ENCODE data around the gene KIAA1671.

KIAA1671 gene

DNA sequence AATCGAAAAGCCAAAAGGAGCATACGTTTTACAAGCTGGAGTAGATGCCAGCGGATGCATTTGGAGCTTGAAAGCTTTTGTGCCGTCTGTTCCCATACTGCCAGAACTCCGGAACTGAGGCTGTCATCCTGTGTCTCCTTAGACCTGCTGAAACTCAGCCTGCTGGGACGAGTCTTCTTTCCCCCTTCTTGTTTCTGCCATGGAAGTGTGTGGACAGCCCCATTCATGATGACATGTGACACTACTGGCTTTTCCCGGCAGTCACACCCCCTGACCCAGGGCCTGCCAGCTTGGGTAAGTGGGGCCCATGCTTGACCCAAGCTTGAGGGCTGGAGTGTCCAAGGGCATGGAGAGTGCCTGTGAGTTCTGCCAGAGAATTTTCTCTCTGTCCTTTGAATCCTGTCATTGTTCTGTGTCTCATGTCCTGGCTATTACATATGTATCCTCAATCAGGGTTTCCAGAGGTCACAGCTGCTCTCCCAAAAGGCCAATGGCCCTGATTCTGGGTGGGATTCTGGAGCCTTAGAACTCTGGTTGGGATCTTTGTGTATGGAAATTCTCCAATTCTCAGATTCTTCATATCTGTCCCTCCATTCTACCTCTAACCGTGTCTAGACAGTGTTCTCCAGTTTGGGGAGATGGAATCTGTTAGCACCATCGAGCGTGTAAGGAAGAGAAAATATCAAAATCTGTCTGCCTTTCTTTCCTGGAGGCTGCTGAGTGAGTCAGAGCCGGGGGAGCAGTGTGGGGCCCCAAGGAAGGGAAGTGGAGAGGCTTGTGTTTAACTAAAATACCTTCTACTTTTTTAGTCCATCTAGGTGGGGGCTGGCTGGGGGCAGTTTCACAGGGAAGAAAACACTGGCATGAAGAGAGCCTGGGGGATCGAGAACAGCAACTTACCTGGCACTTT lies 73.2 kb downstream of the KIAA1671 start:
- TF ChIP-seq, protein P1, sequence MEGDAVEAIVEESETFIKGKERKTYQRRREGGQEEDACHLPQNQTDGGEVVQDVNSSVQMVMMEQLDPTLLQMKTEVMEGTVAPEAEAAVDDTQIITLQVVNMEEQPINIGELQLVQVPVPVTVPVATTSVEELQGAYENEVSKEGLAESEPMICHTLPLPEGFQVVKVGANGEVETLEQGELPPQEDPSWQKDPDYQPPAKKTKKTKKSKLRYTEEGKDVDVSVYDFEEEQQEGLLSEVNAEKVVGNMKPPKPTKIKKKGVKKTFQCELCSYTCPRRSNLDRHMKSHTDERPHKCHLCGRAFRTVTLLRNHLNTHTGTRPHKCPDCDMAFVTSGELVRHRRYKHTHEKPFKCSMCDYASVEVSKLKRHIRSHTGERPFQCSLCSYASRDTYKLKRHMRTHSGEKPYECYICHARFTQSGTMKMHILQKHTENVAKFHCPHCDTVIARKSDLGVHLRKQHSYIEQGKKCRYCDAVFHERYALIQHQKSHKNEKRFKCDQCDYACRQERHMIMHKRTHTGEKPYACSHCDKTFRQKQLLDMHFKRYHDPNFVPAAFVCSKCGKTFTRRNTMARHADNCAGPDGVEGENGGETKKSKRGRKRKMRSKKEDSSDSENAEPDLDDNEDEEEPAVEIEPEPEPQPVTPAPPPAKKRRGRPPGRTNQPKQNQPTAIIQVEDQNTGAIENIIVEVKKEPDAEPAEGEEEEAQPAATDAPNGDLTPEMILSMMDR (IDR thresholded peaks at IDR 0.05; ENCODE audit: low read length, missing control alignments) = no peak

DNA sequence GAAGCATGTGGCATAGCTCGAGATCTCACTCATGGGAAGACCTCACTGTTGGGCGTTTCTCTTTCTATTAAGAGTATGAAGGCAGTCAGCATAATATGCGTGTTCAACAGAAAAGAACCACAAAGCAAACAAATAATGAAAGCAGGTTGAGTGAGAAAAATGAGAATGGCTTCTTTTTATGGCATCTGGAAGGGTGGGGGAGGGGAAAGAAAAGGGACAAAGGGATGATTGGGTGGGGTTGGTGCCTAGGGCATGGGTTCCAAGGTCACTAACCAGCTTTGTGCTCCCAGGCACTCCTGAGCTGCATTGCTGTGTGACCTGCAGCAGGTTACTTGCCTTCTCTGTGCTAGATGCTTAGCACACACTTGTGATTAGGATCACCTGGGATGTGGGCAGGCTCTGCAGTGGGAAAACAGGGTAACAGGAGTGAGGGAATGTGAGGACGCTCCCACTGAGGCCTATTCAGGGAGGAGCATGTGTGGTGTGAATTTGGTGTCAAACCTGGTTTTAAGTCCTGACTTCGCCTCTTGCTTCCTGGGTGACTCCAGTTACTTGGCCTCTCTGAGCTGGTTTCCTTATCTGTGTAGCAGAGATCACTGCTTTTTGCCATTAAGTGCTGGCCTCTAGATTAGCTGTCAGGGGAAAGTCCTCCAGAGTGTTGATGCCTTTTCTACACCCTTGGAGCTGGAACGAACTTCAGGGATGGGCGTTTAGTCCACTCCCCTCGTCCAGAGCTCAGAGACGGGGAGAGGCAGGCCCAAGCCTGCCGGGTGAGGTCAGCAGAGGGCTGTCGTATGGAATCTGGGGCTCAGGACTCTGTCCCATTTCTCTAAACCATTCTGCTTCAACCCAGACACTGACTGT lies 74.8 kb downstream of the KIAA1671 start:
- DNase-seq (ENCODE audit: low read depth) = no peak
- TF ChIP-seq, protein P1 (IDR thresholded peaks at IDR 0.05; ENCODE audit: low read length, missing control alignments) = no peak
- H3K4me3 ChIP-seq (replicated peaks; ENCODE audit: low read depth, low read length) = no peak overlapping the region

More for the DNA sequence above, 73.2 kb downstream of the KIAA1671 start:
- H3K4me3 ChIP-seq (replicated peaks; ENCODE audit: low read depth, low read length) = no peak overlapping the region
- DNase-seq (ENCODE audit: low read depth) = peak; percentile 77

DNA sequence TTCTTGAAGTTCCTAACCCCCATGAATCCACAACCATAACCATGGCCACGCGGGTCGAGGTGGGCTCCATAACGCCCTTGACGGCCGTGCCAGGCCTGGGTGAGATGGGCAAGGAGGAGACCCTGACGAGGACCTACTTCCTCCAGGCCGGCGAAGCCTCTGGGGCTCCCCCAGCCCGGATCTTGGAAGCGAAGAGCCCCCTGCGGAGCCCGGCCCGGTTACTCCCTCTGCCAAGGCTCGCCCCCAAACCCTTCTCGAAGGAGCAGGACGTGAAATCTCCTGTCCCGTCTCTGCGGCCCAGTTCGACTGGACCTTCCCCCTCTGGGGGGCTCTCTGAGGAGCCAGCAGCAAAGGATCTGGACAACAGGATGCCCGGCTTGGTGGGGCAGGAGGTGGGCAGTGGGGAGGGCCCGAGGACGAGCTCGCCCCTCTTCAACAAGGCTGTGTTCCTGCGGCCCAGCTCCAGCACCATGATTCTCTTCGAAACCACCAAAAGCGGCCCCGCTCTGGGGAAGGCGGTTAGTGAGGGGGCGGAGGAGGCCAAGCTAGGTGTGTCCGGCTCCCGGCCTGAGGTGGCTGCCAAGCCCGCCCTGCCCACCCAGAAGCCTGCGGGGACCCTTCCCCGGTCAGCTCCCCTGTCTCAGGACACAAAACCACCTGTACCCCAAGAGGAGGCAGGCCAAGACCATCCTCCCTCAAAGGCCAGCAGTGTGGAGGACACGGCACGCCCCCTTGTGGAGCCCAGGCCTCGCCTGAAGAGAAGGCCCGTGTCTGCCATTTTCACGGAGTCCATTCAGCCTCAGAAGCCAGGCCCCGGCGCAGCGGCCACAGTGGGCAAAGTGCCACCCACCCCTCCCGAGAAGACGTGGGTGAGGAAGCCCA lies 75.7 kb downstream of the KIAA1671 start:
- TF ChIP-seq, protein P1 (IDR thresholded peaks at IDR 0.05; ENCODE audit: low read length, missing control alignments) = peak; percentile 59
- peak; percentile 51 for DNase-seq (ENCODE audit: low read depth)
- H3K4me3 ChIP-seq (replicated peaks; ENCODE audit: low read depth, low read length) = no peak overlapping the region

DNA sequence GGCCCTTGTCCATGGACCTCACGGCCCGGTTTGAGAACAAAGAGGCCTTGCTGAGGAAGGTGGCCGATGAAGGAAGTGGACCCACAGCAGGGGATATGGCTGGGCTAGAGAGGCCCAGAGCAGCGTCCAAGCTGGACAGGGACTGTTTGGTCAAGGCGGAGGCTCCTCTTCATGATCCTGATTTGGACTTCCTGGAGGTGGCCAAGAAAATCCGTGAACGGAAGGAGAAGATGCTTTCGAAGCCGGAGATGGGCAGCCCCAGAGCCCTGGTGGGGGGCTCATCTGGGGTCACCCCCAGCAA lies 76.3 kb downstream of the KIAA1671 start:
- H3K4me3 ChIP-seq (replicated peaks; ENCODE audit: low read depth, low read length) = no peak overlapping the region
- TF ChIP-seq, protein P1 (IDR thresholded peaks at IDR 0.05; ENCODE audit: low read length, missing control alignments) = no peak
- DNase-seq (ENCODE audit: low read depth) = no peak

DNA sequence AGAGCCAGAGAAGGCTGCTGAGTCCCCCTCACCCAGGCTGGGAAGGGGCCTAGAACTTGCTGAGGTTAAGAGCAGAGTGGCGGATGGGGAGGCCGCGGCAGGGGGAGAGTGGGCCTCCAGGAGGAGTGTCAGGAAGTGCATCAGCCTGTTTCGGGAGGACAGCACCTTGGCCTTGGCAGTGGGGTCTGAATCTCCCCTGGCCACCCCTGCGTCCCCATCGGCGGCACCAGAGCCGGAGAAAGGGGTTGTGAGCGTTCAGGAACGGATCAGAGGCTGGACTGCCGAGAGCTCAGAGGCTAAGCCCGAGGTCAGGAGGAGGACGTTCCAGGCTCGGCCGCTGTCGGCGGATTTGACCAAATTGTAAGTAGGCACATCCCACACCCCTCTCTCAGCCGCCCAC lies 76.7 kb downstream of the KIAA1671 start:
- DNase-seq (ENCODE audit: low read depth) = no peak
- TF ChIP-seq, protein P1 (IDR thresholded peaks at IDR 0.05; ENCODE audit: low read length, missing control alignments) = no peak

DNA sequence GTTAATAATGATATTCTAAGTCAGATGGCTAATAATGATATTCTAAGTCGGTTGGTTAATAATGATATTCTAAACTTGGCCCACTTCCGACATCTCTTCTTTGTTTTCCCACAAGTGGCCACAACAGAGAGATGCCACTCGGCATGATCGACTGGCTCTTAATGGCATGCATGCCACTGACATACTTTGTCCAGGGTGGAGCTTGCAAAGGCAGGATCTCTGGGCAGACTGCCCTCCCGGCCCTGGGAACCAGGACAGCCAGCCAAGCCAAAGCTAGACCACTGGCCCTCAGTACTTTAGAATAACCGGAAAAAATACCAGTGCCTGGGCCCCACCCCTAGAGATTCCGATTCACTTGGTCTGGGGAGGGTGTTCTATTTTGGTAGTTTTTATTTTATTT lies 78.1 kb downstream of the KIAA1671 start:
- H3K4me3 ChIP-seq (replicated peaks; ENCODE audit: low read depth, low read length) = no peak overlapping the region
- TF ChIP-seq, protein P1 (IDR thresholded peaks at IDR 0.05; ENCODE audit: low read length, missing control alignments) = no peak
- DNase-seq (ENCODE audit: low read depth) = no peak

More for the DNA sequence above, 76.7 kb downstream of the KIAA1671 start:
- H3K4me3 ChIP-seq (replicated peaks; ENCODE audit: low read depth, low read length) = no peak overlapping the region
